ENCODE results near the gene PLD5.
"Not testable (repeated sequence)": the region's sequence is repeated elsewhere in the genome, so short reads cannot be mapped to it uniquely, and the experiment has no call there.

The PLD5 gene

DNA sequence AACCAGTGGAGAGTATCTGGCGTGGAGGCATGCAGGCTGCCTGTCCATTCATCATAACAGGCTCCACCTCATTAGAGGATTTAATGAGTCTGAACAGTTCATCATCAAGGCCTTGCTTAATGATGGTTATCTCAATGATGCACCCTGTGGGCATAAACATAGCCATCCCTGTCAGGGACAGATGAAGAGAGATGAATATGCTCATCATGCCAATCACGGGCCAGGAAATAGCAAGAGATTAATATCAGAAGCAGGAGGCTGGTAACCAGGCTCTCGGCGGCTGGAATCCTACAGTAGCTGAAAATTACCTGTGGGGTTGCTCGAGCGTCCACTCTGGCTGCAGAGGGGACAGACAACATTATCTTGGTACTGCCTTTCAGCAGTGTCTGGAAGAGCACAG is 247.7 kb downstream of the PLD5 start:
- not testable (repeated sequence) for DNase-seq (ENCODE audit: low spot score)

DNA sequence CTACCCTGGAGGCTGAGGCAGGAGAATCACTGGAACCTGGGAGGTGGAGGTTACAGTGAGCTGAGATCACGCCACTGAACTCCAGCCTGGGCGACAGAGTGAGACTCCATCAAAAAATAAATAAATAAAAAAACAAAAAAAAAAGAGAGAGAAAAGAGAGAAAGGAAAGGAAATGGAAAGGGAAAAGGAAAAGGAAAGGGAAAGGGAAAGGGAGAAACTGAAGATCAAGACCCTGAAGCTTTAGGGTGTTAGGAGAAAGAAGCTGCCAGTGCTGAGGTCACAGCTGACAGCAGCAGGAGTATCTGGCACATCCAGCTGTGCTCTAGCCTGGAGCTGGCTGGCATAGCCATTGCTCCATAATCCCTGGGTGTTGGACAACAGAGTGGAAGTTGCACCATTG is 257.5 kb downstream of the PLD5 start:
- not testable (repeated sequence) for DNase-seq (ENCODE audit: low spot score)

DNA sequence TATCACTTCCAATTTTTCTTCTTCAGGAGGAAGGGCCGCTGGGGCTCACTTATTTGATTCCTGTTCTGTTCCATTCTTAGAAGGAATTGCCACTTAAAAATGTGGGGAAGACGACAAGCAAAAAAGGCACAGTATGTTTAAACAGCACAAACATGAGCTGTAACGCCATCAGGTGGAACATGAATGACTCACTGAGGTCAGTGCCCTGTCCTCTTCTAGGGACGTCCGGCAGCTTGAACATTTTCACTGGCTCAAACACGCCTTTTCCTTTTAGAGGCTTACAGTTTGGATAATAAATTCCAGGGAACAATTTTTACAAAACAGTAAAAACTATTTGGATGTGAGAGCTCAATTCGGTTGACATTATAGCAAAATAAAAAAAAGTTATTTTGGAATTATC is 260.1 kb downstream of the PLD5 start:
- DNase-seq (ENCODE audit: low spot score): not testable (repeated sequence)

DNA sequence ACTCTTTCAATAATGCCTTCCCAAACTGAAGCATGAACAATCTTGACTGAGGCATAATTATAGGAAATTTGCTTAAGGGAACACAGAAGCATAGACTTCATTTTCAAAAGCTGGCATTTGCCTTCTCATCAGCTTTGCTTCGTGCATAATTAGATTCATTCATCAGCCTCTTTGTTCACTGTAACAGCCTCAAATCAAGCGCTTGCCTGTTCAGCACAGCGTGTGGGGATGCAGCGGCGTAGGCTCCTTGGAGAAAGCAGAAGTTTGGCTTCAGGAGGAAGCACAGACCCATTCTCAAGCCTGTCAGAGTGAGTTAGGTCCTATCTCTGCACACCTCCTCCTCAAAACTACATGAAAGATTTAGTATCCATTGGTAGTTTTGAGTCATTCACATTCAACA is 279.2 kb downstream of the PLD5 start:
- DNase-seq (ENCODE audit: low spot score): no peak

DNA sequence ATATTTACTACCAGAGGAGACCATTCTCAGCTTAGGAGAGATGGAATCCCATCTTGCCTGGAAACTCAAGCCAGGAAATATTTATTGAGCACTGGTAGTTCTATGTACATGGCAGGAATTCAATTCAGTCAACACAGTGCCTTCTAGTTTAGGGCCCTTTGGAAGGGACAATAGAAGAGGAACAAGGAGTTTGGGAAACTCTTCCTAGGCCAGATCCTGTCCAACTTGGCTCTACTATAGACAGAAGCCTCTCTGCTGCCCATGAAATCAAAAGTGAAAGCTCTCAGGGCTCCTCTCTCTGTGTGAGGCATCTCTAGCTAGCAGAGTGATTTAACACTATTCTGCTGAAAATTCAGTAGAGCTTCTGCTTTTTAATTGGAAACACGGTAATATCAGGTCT is 281.0 kb downstream of the PLD5 start:
- DNase-seq (ENCODE audit: low spot score): no peak

DNA sequence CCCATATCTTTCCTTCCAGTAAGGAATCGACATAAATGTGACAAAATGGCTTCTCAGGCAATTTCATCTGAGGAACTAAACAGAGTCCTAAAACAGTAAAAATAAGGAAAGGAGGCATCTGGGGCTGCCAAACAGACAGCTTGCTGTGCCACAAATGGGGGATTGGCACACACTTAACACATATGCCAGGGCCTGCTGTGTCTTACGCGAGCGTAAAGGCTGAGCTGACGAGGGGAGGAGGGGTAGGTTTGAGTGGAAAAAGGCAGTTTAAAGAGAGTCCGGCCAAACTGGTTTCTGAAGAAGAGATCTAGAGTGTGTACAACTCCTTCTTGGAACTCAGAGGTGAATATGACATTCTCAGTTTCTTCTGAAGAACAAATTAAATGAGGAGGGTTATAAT is 281.5 kb downstream of the PLD5 start:
- no peak for DNase-seq (ENCODE audit: low spot score)

DNA sequence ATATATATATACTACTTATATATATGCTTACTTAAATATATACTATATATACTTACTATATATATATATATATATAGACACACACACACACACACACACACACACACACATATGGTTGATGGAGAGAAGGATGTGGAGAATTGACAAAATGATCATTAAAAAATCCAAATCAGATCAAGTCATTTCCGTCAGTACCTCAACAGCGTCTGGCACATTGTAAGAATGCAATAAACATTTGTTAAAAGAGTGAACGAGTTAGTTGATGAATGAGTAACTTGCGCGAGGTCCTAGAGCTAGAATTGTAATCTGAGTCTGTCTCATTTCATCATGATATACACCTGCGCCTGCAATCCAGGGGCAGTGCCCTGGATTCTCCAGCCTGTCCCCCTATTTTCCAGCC is 282.6 kb downstream of the PLD5 start:
- no peak for DNase-seq (ENCODE audit: low spot score)

DNA sequence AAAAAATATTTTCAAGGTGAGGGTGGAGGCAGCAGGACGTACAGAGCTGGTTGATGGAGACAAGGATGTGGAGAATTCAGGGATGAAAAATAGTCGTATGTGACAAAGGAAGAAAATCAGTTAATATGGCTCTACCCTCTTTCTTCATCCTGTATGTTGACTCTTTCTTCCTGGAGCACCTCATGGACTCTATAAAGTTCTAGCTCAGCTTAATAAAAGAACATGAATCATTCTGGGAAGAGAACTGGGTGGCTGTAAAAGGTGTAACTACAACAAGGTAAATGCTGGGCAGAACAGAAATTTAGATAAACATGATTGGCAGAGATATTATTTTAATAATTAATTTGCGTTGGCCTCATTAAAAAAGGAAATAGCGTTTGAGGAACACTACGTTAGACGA is 283.8 kb downstream of the PLD5 start:
- no peak for DNase-seq (ENCODE audit: low spot score)

DNA sequence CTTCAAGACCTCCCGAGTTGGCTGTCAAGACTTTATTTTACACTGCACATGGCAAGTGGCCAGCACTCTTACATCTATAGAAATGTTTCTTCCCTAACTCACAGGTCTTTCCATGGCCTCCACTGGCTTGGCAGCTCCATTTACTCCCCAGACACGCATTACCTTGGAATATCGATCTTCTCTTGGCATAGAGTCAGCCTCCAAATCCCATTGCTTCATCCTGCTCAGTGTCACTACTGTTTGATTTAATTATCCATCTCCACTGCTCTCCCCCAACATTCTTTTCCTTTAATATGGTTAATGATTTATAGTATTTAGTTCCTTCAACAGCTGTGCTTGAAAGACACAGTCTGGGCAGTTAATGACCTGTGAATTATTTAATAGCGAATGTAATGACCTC is 284.4 kb downstream of the PLD5 start:
- no peak for DNase-seq (ENCODE audit: low spot score)

DNA sequence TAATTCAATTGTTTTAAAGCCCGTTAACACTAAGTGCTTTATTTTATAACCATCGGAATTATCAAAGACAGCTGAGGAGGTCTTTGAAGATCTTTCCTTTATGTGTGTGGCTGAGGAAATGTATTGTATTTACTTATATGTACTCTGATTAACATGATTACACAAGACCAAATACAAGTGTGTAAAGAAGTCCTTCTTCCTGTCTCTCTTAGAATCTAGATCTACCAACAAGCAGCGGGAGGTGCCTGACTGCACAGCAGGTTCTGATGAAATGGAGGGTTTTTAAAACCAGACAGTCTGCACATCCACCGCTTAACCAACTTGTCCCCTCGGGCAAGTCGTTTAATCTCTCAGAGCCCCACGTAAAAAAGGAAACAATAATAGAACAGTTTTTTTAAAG is 285.1 kb downstream of the PLD5 start:
- no peak for DNase-seq (ENCODE audit: low spot score)

DNA sequence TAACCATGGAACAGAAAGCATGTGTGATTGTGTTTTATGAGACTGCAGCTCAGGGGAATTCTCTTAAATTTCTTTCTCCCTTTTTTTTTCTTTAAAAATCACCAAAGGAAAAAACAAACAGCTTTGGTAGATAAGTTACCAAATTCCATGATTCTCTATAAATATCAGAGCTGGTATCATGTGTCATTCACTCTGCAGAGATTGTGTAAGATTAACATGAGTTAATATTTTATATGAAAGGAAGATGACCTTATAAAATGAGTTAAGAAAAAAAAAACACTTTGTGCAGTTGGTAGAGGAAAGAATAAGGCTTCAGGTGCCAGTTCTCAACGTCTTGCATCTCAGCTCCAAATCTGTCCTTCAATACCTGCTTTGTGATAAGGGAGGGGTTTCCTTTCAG is 287.4 kb downstream of the PLD5 start:
- no peak for DNase-seq (ENCODE audit: low spot score)

DNA sequence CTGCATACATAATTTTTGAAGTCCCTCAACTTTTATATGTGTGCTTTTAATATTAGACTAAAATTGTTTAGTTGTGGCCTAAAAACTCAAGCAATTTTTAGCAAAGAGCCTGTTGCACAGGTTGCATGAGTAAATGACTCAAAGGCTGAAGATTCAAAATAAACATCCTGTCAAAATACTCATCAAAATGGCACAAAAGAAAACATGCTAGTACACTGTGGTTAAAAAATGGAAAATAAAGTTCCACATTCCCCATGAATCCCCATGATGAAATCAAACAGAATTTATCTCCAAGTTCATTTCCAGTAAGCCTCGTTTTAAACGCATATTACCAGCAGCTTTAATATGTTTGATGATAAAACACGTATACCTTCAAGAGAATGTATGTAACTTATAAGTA is 295.5 kb downstream of the PLD5 start:
- DNase-seq (ENCODE audit: low spot score): no peak

DNA sequence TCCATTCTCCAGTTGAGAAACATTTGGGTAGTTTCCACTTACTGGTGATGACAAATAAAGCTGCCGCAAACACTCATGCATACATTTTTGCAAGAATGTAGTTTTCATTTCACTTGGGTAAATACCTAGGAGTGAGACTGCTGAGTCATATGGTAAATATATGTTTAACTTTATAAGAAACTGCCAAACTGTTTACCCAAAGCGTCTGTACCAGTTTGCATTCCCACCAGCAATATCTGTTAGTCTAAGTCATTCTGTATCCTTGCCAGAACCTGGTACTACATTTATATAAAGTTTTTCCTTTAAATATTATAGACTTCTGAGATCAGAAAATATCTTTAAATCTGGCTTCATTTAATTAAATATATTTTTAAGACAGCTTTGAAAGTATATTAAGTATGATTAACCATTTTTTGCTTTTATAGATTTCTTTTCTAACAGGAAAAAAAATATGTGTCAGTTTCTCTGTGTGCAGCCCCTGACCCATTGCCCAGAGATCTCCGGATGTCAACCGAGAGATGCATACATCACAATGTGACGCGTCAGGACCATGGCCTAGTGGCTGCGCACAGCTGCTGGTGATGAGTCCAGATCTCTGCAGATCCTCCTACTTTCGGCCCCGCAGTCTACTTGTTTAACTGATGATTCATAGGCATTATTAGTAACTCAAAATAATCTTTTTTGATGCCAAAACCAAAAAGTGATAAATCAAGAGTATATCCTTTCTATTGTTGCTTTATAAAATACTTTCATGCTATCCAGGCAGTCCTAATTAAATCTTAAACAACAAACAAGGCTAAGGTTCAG is 298.5 kb downstream of the PLD5 start:
- DNase-seq (ENCODE audit: low spot score): no peak

DNA sequence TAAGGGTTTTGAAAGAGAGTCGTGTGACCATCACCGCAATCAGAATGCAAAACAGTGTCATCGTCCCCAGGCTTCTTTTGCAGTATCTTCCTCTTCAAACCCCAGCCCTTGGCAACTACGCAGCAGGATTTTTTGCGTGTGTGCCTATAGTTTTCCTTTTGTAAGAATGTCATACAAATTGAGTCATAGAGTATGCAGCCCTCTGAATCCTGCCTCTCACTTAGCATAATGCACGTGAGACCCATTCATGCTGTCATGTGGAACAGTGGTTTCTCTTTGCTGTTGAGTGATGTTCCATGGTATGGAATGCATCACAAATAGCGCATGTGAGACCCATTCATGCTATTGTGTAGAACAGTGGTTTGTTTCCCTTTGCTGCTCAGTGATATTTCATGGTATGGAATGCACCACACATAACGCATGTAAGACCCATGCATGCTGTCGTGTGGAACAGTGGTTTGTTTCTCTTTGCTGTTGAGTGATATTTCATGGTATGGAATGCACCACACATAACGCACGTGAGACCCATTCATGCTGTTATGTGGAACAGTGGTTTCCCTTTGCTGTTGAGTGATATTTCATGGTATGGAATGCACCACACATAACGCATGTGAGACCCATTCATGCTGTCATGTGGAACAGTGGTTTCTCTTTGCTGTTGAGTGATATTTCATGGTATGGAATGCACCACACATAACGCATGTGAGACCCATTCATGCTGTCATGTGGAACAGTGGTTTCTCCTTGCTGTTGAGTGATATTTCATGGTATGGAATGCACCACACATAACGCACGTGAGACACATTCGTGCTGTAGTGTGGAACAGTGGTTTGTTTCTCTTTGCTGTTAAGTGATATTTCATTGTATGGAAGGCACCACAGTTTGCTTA is 299.4 kb downstream of the PLD5 start:
- not testable (repeated sequence) for DNase-seq (ENCODE audit: low spot score)

DNA sequence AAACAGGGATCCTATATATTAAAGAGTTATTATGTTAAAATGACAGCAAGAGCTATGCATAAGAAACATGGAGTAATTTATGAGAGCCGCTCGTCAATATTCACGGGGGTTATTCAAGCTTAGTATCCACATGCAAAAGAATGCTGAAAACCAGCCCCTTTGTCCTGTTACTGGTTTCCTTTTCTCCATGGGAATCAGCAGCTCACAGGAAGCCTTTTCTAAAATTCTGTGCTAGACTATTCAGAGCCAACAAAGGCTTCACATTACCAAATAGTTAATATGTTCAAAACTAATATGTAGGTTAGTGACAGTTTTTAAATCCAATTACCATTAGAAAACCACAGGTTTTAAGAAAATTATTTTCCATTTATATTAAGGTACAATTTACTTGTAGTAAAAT is 300.0 kb downstream of the PLD5 start:
- no peak for DNase-seq (ENCODE audit: low spot score)

DNA sequence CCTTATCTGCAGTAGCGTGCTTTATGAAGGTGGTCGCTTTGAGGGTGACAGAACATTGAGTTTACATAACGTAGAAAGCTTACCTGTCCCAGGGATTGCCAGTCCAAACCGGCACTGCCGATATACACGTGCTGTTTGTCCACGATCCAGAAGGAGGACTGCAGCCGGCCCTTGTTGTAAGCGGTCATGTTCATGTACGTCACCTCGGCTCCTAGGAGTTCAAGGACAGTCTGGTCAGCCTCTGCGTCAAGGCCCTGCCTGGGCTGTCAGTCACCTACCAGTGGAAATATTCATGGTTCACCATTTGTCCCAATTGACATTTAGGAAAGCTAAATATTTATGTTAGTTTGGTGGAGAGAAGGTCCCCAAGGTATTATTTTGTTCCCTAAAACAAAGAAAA is 304.6 kb downstream of the PLD5 start:
- no peak for DNase-seq (ENCODE audit: low spot score)

DNA sequence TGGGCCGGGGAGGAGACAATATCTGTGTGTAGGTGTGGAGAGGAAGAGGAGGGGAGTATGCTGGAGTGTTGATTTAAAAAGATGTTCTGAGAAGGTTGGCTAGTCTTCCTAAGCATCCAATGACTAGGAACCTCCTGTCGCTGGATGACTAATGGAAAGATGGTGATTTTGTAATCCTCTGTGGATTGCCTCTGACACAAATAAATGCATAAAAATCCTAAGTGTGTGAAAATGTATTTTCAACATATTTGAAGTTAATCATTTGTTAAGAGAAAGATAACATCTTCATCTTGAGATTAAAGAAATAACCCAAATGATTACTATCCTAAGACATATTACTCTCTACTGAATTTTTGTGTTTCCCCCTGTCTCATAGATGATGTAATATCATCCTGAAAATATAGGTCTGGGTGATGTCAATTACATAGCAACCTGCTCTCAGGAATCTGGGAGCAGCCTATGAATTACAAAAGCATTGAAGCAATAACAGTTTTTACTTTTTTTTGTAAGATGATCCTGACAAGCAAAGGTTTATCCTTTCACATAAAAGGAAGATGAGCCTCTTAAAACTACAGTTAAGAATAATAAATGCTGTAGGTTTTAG is 305.1 kb downstream of the PLD5 start:
- no peak for DNase-seq (ENCODE audit: low spot score)

DNA sequence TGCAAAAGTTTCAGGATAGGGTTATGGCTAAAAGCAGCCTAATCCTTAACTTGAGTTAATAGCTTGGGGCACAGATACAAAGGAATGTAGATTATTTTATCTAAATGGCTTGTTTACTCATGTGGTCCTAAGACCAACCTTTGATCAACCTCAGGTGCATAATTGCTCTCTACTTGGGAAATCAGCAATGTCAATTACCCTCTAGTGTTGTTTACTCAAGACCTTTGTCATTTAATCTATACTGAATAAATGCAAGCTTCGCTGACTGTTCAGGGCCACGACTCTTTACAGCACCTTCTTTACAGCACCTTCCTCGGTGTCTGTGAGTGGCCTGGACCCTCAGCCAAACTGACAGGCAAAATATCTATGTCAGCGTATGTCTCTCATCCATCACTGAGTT is 308.1 kb downstream of the PLD5 start:
- DNase-seq (ENCODE audit: low spot score): no peak

DNA sequence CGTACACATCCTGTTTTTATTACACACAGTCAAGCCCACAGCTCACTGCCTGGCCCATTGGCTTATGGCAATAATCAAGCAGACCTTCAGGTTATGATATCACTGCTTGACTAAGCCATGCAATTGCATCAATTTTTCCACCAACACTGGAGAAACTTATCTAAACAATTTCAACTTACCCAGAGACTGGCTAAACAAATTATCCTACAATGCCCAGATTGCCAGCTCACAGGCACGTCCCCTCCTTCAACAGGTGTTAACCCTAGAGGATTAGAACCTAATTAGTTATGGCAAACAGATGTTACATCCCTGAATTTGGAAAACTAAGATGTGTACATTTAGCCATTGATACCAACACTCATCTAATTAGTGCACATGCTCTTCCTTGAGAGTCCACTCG is 310.0 kb downstream of the PLD5 start:
- DNase-seq (ENCODE audit: low spot score): not testable (repeated sequence)

DNA sequence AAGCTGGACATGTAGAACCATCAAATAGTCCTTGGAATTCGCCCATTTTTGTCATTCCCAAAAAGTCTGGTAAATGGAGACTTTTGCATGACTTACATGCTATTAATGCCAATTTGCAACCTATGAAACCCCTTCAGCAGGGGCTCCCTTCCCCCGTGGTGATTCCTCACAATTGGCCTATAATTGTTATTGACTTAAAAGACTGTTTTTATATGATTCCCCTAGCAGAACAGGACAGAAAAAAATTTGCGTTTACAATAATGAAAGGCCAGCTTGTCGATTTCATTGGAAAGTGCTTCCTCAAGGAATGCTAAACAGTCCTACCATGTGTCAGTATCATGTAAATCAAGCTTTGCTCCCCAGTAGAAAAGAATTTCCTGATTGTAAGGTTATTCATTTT is 311.5 kb downstream of the PLD5 start:
- DNase-seq (ENCODE audit: low spot score): not testable (repeated sequence)

DNA sequence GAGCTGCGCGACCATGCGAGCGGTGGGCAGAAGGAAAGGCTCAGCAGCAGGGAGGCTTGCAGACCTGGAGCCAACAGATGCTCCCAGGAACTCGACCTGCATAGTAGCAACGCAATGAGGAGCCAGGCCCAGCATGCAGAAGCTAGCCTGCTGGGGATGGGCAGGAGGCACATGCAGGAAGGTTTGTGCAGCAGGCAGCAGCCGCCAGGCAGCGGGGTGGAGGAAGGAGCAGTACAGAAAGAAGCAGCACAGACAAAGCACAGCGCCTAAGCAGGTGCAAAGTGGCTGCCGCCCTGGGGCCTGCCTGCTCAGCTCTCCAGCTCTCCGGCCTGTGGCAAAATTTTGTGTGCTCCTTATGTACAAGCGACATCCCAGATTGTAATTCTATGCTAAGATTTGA is 312.1 kb downstream of the PLD5 start:
- no peak for DNase-seq (ENCODE audit: low spot score)

DNA sequence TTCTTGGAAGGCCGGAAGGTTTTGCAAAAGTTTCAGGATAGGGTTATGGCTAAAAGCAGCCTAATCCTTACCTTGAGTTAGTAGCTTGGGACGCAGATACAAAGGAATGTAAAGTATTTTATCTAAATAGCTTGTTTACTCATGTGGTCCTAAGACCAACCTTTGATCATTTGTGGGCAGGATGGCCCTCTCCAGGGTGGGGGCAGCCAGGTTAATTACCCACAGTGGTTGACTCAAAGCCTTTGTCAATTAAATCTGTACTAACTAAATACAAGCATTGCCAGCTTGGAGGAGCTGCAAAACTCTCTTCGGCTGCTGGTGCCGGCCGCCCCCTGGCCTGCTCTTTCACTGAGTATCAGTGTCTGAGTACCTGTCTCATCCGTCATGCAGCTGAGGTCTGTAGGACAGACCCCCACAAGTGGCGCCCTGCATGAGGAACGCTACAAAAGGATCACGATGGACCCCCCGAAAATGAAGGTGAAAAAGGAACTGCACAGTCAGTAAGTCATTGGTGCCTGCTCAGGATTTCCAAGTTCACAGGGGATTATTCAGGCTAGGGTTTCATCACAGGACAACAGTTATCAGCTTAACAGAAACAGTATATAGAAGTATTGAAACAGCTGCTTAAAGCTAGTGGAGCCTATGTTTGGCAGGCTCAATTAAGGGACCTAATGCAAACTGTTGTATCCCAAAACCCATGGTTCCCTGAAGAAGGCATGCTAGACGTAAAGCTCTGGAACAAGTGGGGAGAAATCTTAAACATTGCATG is 313.1 kb downstream of the PLD5 start:
- no peak for DNase-seq (ENCODE audit: low spot score)
